ENCODE data around the gene CLDN4.
A peak's percentile ranks its signal among the peaks of the same experiment; 100 is the strongest.
"Not testable (repeated sequence)": the region's sequence is repeated elsewhere in the genome, so short reads cannot be mapped to it uniquely, and the experiment has no call there.

The CLDN4 gene, protein sequence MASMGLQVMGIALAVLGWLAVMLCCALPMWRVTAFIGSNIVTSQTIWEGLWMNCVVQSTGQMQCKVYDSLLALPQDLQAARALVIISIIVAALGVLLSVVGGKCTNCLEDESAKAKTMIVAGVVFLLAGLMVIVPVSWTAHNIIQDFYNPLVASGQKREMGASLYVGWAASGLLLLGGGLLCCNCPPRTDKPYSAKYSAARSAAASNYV

DNA sequence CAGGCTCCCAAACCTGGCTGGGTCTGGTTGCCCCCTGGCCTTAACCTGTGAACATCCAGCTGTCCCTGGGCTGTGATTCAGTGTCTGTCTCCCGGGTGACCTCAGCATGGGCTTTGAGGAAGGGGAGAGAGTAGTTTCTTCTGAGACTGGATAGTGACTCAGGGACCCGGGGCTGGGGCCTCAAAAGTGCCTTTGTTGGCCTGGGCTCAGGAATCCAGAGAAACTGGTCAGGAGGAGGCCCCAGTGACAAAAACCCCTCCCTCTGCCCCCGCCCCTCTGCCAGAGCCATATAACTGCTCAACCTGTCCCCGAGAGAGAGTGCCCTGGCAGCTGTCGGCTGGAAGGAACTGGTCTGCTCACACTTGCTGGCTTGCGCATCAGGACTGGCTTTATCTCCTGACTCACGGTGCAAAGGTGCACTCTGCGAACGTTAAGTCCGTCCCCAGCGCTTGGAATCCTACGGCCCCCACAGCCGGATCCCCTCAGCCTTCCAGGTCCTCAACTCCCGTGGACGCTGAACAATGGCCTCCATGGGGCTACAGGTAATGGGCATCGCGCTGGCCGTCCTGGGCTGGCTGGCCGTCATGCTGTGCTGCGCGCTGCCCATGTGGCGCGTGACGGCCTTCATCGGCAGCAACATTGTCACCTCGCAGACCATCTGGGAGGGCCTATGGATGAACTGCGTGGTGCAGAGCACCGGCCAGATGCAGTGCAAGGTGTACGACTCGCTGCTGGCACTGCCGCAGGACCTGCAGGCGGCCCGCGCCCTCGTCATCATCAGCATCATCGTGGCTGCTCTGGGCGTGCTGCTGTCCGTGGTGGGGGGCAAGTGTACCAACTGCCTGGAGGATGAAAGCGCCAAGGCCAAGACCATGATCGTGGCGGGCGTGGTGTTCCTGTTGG, at the start of gene CLDN4:
Gene CLDN4, plus strand, starts transcription at position 316 of the 903 bp plus-strand sequence. Its CDS starts 206 bp downstream, at position 522.
- no peak for DNase-seq (ENCODE audit: low read depth in 2 of 2)

DNA sequence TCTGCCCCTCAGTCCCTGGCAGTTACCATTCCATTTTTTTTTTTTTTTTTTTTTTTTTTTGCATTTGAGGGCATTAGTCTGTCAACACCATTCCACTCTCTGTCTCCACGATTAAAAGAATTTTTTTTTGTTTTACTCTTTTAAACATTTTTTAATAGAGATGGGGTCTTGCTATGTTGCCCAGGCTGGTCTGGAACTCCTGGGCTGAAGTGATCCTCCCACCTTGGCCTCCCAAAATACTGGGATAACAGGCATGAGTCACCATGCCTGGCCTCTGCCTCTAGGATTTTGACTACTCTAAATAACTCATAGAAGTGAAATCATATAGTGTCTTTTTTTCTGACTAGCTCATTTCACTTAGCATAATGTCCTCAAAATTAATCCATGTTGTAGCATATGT, 44.2 kb upstream of the CLDN4 start:
- DNase-seq (ENCODE audit: low read depth in 2 of 2) = no peak

DNA sequence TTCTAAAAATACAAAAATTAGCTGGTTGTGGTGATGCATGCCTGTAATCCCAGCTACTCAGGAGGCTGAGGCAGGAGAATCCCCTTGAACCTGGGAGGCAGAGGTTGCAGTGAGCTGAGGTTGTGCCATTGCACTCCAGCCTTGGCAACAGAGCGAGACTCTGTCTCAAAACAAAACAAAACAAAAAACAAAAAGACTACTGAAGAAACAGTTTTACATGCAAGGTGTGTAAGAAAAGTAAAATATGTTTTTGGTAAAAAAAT, 43.1 kb upstream of the CLDN4 start:
- DNase-seq (ENCODE audit: low read depth in 2 of 2) = not testable (repeated sequence)

DNA sequence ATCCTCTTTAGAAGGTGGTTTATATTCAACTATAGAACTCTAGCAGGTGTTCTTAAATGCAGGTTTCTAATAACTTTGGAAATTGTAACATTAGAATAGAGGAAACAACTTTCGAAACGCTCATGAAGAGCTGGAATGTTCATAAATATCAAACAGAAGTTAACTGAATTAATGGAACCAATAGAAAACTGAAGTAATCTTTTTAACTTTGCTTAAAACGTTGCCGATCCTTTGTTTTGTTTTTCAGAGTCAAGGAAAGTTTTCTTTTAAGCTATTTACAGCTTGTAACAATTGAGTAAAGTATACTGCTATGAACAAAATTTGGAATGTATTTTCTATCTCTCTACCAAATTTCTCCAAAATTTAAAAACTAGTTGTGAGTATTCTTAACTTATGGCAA, 41.7 kb upstream of the CLDN4 start:
- DNase-seq (ENCODE audit: low read depth in 2 of 2) = no peak

DNA sequence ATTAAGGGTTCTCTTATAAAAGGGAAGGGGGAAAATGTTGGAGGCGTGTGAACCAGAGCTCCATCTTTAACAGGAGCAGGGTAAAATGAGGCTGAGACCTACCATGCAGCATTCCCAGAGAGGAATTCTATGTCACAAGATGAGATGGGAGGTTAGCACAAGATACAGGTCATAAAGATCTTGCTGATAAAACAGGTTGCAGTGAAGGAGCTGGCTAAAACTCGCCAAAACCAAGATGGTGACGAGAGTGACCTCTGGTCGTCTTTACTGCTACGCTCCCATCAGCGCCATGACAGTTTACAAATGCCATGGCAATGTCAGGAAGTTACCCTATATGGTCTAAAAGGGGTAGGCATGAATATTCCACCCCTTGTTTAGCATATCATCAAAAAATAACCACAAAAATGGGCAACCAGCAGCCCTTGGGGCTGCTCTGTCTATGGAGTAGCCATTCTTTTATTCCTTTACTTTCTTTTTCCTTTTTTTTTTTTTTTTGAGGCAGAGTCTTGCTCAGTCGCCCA, 39.6 kb upstream of the CLDN4 start:
- not testable (repeated sequence) for DNase-seq (ENCODE audit: low read depth in 2 of 2)

DNA sequence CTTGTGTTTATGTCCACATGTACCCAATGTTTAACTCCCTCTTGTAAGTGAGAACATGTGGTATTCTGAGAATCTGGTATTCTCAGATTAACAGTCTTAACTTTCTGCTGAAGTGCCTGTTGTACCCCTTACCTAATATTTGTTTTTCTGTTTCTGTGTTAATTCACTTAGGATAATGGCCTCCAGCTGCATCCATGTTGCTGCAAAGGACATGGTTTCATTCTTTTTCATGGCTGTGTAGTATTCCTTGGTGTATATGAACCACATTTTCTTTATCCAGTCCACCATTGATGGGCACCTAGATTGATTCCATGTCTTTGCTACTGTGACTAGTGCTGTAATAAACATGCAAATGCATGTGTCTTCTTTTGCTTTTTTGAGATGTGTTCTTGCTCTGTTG, 35.6 kb upstream of the CLDN4 start:
- not testable (repeated sequence) for DNase-seq (ENCODE audit: low read depth in 2 of 2)

DNA sequence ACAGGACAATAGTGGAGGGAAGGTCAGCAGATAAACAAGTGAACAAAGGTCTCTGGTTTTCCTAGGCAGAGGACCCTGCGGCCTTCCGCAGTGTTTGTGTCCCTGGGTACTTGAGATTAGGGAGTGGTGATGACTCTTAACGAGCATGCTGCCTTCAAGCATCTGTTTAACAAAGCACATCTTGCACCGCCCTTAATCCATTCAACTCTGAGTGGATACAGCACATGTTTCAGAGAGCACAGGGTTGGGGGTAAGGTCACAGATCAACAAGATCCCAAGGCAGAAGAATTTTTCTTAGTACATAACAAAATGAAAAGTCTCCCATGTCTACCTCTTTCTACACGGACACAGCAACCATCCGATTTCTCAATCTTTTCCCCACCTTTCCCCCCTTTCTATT, 34.1 kb upstream of the CLDN4 start:
- DNase-seq (ENCODE audit: low read depth in 2 of 2) = not testable (repeated sequence)

DNA sequence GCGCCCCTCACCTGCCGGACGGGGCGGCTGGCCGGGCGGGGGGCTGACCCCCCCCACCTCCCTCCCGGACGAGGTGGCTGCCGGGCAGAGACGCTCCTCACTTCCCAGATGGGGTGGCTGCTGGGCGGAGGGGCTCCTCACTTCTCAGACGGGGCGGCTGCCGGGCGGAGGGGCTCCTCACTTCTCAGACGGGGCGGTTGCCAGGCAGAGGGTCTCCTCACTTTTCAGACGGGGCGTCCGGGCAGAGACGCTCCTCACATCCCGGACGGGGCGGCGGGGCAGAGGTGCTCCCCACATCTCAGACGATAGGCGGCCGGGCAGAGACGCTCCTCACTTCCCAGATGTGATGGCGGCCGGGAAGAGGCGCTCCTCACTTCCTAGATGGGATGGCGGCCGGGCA, 33.6 kb upstream of the CLDN4 start:
- DNase-seq (ENCODE audit: low read depth in 2 of 2) = not testable (repeated sequence)

DNA sequence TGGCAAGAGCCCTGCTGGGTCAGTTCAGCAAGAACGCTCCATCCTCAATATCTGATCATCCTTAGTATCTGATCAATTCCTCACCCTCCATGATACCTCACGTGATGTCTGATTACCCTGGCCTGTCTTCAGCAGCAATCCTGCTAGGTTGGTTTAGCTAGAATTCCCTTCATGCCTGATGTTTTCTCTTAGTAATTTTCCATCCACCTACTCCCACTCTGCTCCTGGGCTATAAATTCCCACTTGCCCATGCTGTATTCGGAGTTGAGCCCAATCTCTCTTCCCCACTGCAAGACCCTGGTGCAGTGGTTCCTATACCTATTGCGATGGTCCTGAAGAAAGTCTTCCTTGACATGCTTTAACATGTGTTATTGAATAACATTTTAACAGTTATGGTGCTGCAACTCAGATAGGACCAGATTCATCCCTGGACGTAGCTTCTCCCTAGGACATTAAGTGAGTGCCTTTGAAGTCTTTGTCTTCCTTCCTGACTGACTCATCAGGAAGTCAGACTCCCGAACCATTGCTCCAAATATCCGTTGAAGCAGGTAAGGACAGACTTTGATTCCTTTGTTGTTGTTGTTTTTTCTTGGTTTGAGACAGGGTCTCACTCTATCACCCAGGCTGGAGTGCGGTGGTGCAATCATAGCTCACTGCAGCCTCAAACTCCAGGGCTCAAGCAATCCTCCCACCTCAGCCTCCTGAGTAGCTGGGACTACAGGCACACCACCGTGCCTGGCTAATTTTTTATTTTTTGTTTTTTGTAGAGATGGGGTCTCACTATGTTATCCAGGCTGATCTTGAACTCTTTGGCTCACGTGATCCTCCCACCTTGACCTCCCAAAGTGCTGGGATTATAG, 31.3 kb upstream of the CLDN4 start:
- no peak for DNase-seq (ENCODE audit: low read depth in 2 of 2)

DNA sequence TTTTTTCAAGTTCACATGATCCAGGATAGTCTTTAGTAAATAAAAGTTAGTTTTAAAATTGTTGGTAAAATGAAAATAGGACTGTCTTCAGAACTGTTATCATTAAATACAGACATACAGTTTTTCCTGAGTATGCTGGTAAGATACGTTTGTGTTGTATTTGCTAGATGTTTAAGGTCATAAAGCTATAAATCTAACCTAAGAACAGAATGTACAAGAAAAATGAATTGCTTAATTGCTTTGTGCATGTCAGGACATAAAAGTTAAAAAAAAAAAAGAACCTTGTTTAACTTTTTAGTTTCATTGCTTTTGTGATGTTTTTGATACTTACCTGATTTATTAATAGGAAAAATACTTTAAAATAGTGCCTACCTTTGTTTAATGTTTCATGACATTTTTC, 29.2 kb upstream of the CLDN4 start:
- no peak for DNase-seq (ENCODE audit: low read depth in 2 of 2)

DNA sequence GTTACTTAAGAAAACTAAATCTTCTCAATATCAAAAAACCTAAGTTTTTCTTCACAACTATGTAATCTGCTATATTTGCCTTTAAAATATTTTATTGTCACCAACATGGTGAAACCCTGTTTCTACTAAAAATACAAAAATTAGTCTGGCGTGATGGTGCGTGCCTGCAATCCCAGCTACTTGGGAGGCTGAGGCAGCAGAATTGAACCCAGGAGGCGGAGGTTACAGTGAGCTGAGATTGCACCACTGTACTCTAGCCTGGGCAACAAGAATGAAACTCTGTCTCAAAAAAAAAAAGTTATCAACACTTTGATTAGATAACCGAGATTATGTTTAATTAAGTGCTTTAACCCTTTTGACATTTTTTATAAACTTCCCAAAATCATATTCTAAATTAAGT, 28.3 kb upstream of the CLDN4 start:
- no peak for DNase-seq (ENCODE audit: low read depth in 2 of 2)

DNA sequence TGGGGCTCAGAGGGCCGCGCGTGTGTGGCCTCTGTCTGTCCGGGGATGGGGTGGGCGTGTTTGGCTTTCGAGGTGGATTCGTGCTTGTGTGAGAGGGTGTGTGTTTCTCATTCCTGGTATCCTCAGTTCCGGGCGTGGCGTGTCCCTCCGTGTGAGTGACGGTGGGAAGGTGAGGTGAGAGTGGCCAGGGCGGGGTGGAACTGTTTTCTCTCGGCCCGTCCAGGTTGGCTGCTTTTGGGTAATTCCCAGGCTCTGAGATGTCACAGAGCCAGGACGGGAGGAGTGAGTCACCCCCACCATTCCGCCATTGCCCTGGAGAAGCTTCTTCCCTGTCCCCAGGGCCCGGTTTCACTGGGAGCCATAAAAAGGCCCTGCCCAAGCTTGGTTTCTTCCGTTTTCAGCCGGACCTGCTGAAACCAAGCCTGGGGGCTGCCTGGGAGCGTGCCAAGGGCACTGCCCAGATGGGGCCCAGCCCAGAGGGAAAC, 21.3 kb upstream of the CLDN4 start:
- no peak for DNase-seq (ENCODE audit: low read depth in 2 of 2)

DNA sequence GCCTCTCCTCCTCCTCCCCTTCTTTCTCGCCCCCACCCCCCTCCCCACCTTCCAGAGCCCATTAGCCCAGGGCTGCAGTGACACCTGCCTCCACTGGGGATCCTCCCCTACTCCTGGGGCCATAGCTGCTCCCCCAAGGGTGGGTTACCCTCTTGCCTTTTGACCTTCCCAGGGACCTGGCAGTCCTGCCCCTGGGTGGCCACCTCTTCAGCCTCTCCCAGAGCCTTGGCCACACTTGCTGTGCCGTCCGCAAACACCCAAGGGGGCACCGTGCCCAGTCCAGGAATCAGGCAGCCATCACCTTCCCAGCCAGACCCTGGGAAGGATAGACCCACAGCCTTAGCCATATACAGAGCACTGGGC, 19.8 kb upstream of the CLDN4 start:
- DNase-seq (ENCODE audit: low read depth in 2 of 2) = no peak

DNA sequence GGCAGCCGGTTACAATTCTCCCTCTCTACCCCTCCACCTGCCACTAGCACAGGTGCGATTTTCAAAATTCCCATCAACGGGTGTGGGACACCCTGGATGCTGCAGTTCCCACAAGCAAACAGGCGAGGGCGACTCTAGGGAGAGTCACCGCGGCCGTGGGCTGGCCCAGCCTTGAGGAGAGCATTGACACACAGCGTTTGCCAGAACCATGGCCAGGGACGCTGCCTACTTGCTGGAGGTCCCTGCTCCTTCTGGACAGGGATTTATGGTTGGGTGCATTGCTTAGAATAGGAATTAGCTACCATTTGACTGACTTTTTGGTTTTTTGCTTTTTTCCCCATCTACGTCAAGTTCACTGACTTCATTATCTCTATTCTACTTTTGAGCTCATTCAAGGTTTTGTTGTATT, 19.0 kb upstream of the CLDN4 start:
- DNase-seq (ENCODE audit: low read depth in 2 of 2) = peak; percentile 17 to 26

DNA sequence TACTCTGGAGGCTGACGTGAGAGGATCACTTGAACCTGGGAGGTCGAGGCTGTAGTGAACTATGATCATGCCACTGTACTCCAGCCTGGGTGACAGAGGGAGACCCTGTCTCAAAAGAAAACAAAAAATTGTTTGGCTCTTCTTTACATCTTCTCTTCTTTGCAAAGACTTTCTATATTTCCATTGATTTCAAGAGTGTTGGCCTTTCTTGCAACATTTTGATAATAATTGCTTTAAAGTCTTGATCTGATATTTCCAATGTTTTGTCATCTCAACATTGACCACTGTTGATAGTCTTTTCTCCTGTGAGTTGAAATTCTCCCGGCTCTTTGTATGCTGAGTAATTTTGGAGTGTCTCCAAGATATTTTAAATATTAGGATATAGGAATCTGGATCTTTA, 17.8 kb upstream of the CLDN4 start:
- DNase-seq (ENCODE audit: low read depth in 2 of 2) = no peak

DNA sequence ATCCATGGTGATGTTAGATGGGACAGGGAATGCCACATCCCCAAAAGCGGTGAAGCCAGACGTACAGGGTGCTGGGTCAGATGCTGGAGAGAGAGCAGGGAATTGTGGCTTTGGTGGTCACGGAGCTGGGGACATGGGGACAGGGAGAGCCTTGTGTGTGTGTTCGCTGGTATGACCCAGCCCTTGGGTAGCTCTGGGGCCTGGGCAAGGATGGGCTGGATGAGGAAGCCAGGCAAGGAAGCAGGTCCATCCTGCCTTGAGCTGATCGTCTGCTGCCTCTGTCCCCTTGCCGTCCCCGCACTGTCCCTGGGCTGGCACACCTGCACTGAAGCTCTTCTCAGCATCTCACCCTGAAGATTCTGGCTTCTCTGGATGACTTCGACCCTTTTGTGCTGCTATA, 15.4 kb upstream of the CLDN4 start:
- DNase-seq (ENCODE audit: low read depth in 2 of 2) = no peak

DNA sequence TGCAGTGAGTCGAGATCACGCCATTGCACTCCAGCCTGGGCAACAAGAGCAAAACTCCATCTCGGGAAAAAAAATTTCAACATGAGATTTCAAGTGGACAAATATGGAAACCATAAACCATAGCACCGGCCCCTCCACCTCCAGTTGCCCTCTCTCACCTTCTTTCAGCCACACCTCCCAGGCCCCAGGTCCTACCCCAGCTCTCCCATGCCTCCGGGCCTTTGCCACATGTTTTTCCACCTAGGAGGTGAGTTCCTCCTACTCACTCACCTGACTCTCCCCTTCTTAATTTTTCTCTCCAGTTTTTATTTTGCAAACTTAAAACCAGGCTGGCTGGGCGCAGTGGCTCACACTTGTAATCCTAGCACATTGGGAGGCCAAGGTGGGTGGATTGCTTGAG, 13.7 kb upstream of the CLDN4 start:
- DNase-seq (ENCODE audit: low read depth in 2 of 2) = no peak

DNA sequence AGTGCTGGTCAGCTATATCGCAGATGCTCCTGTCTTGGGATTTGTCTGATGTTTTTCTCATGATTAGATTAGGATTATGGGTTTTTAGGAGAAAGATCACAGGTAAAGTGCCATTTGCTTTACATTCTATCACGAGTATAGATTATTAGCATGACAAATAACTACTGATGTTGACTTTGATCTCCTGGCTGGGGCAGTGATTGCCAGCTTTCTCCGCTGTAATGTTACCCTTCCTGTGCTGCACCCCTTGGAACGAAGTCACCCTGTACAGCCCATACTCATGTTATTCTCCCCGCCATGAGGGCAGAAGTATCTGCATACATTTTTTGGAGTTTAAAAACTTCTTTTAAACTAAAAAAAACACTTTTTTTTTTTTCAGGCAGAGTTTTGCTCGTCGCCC, 10.8 kb upstream of the CLDN4 start:
- no peak for DNase-seq (ENCODE audit: low read depth in 2 of 2)

DNA sequence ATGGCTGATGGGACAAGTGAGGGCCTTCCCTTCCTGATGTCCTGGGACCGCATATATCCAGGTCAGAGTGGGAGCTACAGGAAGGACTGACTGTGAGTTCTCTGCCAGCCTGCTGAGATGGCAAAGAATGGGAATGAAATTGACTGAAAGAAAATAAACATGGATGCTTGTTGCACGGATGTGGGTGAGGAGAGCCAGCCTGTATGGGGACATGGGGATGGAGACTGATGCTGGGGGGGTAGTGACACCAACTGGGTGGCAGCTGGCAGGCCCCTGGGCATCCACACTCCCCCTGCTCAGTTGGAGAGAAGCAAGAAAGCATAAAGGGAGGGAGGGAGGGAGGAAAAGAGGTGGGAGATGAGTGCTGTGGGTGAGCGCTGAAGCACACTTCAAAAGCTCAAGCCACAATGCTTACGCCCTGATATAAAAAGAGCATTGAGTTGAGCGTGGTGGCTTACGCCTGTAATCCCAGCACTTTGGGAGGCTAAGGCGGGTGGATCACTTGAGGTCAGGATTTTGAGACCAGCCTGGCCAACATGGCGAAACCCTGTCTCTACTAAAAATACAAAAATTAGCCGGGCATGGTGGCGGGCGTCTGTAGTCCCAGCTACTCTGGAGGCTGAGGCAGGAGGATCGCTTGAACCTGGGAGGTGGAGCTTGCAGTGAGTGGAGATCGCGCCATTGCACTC, 9.1 kb upstream of the CLDN4 start:
- DNase-seq (ENCODE audit: low read depth in 2 of 2) = not testable (repeated sequence)

DNA sequence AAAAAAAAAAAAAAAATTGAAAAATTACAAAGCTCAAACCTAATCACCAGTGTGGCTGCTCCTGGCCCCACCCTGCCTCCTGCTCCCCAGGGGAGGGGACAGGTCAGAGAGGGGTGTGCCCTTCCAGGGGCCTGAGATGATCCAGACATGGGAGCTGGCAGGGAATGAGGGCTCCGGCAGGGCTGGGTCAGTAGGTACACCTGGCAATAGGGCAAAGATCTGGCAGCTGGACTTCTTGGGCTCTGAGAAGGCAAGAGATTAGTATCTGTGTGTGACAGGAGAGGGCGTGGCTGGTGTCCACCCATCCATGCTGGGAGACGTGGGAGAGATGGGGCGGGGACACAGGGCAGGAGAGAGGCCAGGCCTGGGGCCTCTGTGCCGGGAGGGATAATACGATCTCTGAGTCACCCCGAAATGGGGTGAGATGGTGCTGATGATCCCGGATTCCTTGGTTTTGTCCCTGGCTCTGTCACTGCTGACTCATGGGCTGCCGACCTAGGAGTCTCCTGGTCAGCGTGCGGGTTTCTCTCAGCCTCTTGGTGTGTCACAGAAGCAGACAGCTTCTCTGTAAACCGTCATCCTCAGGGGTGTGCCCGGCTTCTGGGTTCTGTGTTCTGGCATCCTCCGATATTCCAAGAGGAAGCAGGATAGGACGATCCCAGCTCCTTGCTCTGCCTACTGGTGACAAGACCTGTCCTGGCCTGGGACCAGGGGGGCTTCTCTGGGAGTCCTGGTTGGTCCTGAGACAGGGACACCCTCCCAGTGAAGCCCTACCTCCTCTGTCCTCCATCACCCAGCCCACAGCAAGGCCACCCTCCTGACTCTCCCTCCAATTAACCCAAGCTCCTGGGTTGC, 8.2 kb upstream of the CLDN4 start:
- no peak for DNase-seq (ENCODE audit: low read depth in 2 of 2)

DNA sequence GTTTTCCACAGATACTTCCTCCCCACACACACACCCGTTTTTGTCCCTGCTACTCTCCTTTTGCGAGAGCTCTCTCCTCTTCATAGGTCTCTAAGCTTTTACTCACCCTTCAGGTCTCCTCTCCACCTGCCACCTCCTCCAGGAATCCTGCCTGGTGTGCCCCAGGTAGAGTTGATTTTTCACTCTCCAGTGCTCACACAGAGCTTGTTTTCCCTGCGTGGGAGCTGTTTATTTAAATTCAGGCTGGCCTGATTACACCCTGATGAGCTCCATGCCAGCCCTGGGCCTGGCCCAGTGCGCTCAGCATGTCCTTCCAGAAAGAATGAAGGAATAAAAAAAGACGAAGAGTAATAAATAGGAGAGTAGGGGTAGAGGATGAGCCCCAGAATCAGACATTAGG, 7.5 kb upstream of the CLDN4 start:
- DNase-seq (ENCODE audit: low read depth in 2 of 2) = no peak
